Osteoblast (primary cell): ENCODE measurements around the gene NBAS. TPM values are rescaled to one million over a fixed set of nuclear protein-coding genes. Genes with fewer than 3 reads are reported as not detected.

Experiments used
- DNase-seq: peaks from one replicate; pipeline ENCODE4 v3.0.0; 2011; ENCODE audit warnings: low spot score, mixed read lengths; ENCODE audit not compliant: insufficient read length; ENCODE audit errors: missing footprints
- H2AFZ ChIP-seq: 2 replicates; pipeline ENCODE4 v1.6.0; 2011; ENCODE audit warnings: mild to moderate bottlenecking, low read length
- H3K27ac ChIP-seq: 2 replicates; pipeline ENCODE4 v1.5.1; 2011; ENCODE audit warnings: mild to moderate bottlenecking, low read depth, low read length, moderate library complexity
- H3K27me3 ChIP-seq: 2 replicates; pipeline ENCODE4 v1.6.0; 2012; ENCODE audit warnings: mild to moderate bottlenecking, control low read depth, inconsistent platforms, low read length, moderate library complexity; ENCODE audit not compliant: insufficient read depth
- H3K36me3 ChIP-seq: 2 replicates; pipeline ENCODE4 v1.5.1; 2011; ENCODE audit warnings: mild to moderate bottlenecking, low read length, control low read depth, moderate library complexity; ENCODE audit not compliant: insufficient read depth
- H3K4me1 ChIP-seq: 2 replicates; pipeline ENCODE4 v1.5.1; 2011; ENCODE audit warnings: mild to moderate bottlenecking, low read length, control low read depth, moderate library complexity; ENCODE audit not compliant: insufficient read depth
- H3K4me2 ChIP-seq: 2 replicates; pipeline ENCODE4 v1.6.0; 2011; ENCODE audit warnings: mild to moderate bottlenecking, low read length; ENCODE audit not compliant: insufficient read depth
- H3K4me3 ChIP-seq: fragments of 200-600 bp; sonication (generic); 3 replicates; pipeline ENCODE4 v1.5.1; 2012; ENCODE audit warnings: mild to moderate bottlenecking, low read length, inconsistent platforms; ENCODE audit not compliant: insufficient read depth
- H3K79me2 ChIP-seq: 2 replicates; pipeline ENCODE4 v1.6.0; 2012; ENCODE audit warnings: mild to moderate bottlenecking, low read length, control low read depth, inconsistent platforms; ENCODE audit not compliant: insufficient read depth
- H3K9me3 ChIP-seq: 2 replicates; pipeline ENCODE4 v1.5.1; 2011; ENCODE audit warnings: low read depth, low read length, control low read depth
- H4K20me1 ChIP-seq: 2 replicates; pipeline ENCODE4 v1.6.0; 2012; ENCODE audit warnings: mild to moderate bottlenecking, low read length, control low read depth; ENCODE audit not compliant: insufficient read depth
- CTCF ChIP-seq: IDR thresholded peaks from 2 replicates; pipeline ENCODE4 v1.5.1; 2011; ENCODE audit warnings: mild to moderate bottlenecking, low read depth, low read length, moderate library complexity; ENCODE audit errors: extremely low read depth
- total RNA-seq: library from RNA; depleted of rRNA; stranded (reverse); fragments of >200 nt; gene quantifications from 2 replicates; pipeline ENCODE4 v1.2.3, GENCODE V29; 2012

Gene NBAS
- total RNA-seq, 1 donor: 98.1 TPM

- DNase-seq: no peak
- peaks cover 15% of the 10 kb centered on the region for H4K20me1 ChIP-seq
- H3K4me2 ChIP-seq: no peak overlapping the region
- no peak overlapping the region for H2AFZ ChIP-seq
- no peaks in the 10 kb centered on the region for H3K36me3 ChIP-seq
- H3K9me3 ChIP-seq: no peaks in the 10 kb centered on the region
- H3K4me3 ChIP-seq: no peak overlapping the region
- no peak overlapping the region for H3K27ac ChIP-seq
- H3K4me1 ChIP-seq: peaks cover 2% of the 10 kb centered on the region
- TF ChIP-seq CTCF: no peak
- peaks cover 42% of the 10 kb centered on the region for H3K79me2 ChIP-seq
- no peaks in the 10 kb centered on the region for H3K27me3 ChIP-seq
These were observed 6.5 kb downstream of the NBAS start for GRCh38 chr2:15554525-15555218.

GRCh38 chr2:15553951-15554350, 7.2 kb downstream of the NBAS start:
- H4K20me1 ChIP-seq: peaks cover 11% of the 10 kb centered on the region
- H3K4me2 ChIP-seq: no peak overlapping the region
- H3K4me3 ChIP-seq: no peak overlapping the region
- H3K4me1 ChIP-seq: no peaks in the 10 kb centered on the region
- H3K27me3 ChIP-seq: no peaks in the 10 kb centered on the region
- no peaks in the 10 kb centered on the region for H3K9me3 ChIP-seq
- H3K36me3 ChIP-seq: peaks cover 3% of the 10 kb centered on the region
- no peak overlapping the region for H3K27ac ChIP-seq
- no peak for DNase-seq
- H2AFZ ChIP-seq: no peak overlapping the region
- TF ChIP-seq CTCF: no peak
- peaks cover 35% of the 10 kb centered on the region for H3K79me2 ChIP-seq

GRCh38 chr2:15553519-15553918, 7.6 kb downstream of the NBAS start:
- no peak for TF ChIP-seq CTCF
- Histone ChIP-seq H3K36me3 (peaks cover 8% of the 10 kb centered on the region), H3K79me2 (peaks cover 31% of the 10 kb centered on the region), H3K27ac (no peak overlapping the region), H3K4me2 (no peak overlapping the region), H3K4me1 (no peaks in the 10 kb centered on the region), H4K20me1 (peaks cover 7% of the 10 kb centered on the region), H2AFZ (no peak overlapping the region), H3K4me3 (no peak overlapping the region), H3K9me3 (no peaks in the 10 kb centered on the region), H3K27me3 (no peaks in the 10 kb centered on the region)
- no peak for DNase-seq

- no peak for TF ChIP-seq CTCF
- no peak for DNase-seq
- Histone ChIP-seq H3K27me3 (no peaks in the 10 kb centered on the region), H4K20me1 (no peaks in the 10 kb centered on the region), H3K4me1 (no peaks in the 10 kb centered on the region), H3K9me3 (no peaks in the 10 kb centered on the region), H3K4me2 (no peak overlapping the region), H3K27ac (no peak overlapping the region), H3K36me3 (peaks cover 8% of the 10 kb centered on the region), H2AFZ (no peak overlapping the region), H3K4me3 (no peak overlapping the region), H3K79me2 (peaks cover 3% of the 10 kb centered on the region)
These were observed 12.2 kb downstream of the NBAS start for GRCh38 chr2:15548974-15549373.
